A549 (cell line): Measurements from ENCODE around the gene PTPRCAP. TPM values are rescaled to one million over a fixed set of nuclear protein-coding genes. Genes with fewer than 3 reads are reported as not detected.

Experiments
- ATAC-seq, 2 experiments: fragments of 200-7000 bp in 1 of 2; fragments of >200 bp in 1 of 2; cut with Nextera tagmentation in 1 of 2; cut with Tn5 transposase in 1 of 2; 3 replicates each; pipeline versions ENCODE4 v1.8.0 to v1.9.1; 2018 to 2020; ENCODE audit warnings: mild to moderate bottlenecking in 1 of 2, moderate library complexity in 1 of 2
- CTCF ChIA-PET: fragments of 300-600 bp; sonication (Branson Sonifier 250); formaldehyde crosslinking; extraction: SDS; loops from one replicate; lab custom pipeline; 2021; ENCODE audit warnings: antibody characterized with exemption, inconsistent platforms; lab: Yijun Ruan, JAX
- POLR2A ChIA-PET: fragments of 350-600 bp; formaldehyde crosslinking; extraction: SDS; loops from one replicate; lab custom pipeline; 2021; ENCODE audit warnings: antibody characterized with exemption, inconsistent platforms; lab: Yijun Ruan, JAX
- DNase-seq, 2 experiments: peaks; one replicate each; pipeline versions ENCODE4 v3.0.0 to v3.0.0-alpha.2; 2011 to 2016; ENCODE audit warnings: low read depth in 1 of 2, low spot score in 1 of 2
- FAIRE-seq: peaks from 2 replicates; lab custom pipeline; 2011; peaks lifted over from hg19 to GRCh38; lab: Jason Lieb, UNC
- H3K27ac ChIP-seq, 2 experiments: fragments of >200 bp; sonication (Bioruptor Twin); formaldehyde crosslinking; 3 replicates each; pipeline ENCODE4 v1.5.1; 2016 to 2017
- H3K4me1 ChIP-seq: fragments of >200 bp; sonication (Bioruptor Twin); formaldehyde crosslinking; 3 replicates; pipeline ENCODE4 v1.6.1; 2016
- H3K4me2 ChIP-seq: fragments of >200 bp; sonication (Bioruptor Twin); formaldehyde crosslinking; 3 replicates; pipeline ENCODE4 v1.6.1; 2016
- H3K4me3 ChIP-seq: fragments of >200 bp; sonication (Bioruptor Twin); formaldehyde crosslinking; 3 replicates; pipeline ENCODE4 v1.5.1; 2016
- H3K9me3 ChIP-seq: fragments of >200 bp; sonication (Bioruptor Twin); formaldehyde crosslinking; 3 replicates; pipeline ENCODE4 v1.6.1; 2016
- CBX8 ChIP-seq: fragments of 200-600 bp; sonication (generic); IDR thresholded peaks from 2 replicates; pipeline ENCODE4 v1.6.1; 2016
- CHD2 ChIP-seq: fragments of 150-350 bp; IDR thresholded peaks from 2 replicates; pipeline ENCODE4 v1.6.1; 2014; ENCODE audit warnings: low read length; ENCODE audit not compliant: partially characterized antibody
- EHMT2 ChIP-seq: fragments of 200-600 bp; sonication (generic); IDR thresholded peaks from 2 replicates; pipeline ENCODE4 v1.6.1; 2016; ENCODE audit warnings: antibody characterized with exemption, low read depth, mild to moderate bottlenecking, moderate library complexity
- ELK1 ChIP-seq: fragments of 150-350 bp; IDR thresholded peaks from 2 replicates; pipeline ENCODE4 v1.6.1; 2014; ENCODE audit warnings: low read depth, mild to moderate bottlenecking, low read length
- FOSB ChIP-seq: fragments of 250-450 bp; sonication (Bioruptor Pico); IDR thresholded peaks from 2 replicates; pipeline ENCODE4 v1.5.0; 2020; ENCODE audit warnings: mild to moderate bottlenecking, moderate library complexity
- FOXS1 ChIP-seq: fragments of 250-450 bp; sonication (Bioruptor Pico); IDR thresholded peaks from 2 replicates; pipeline ENCODE4 v1.5.0; 2020; ENCODE audit warnings: mild to moderate bottlenecking, moderate library complexity
- GATA3 ChIP-seq: IDR thresholded peaks from 2 replicates; pipeline ENCODE4 v1.6.1; 2012; ENCODE audit warnings: borderline replicate concordance
- HES2 ChIP-seq: fragments of >200 bp; sonication (Bioruptor Twin); formaldehyde crosslinking; IDR thresholded peaks from 2 replicates; pipeline ENCODE4 v1.6.1; 2016
- HEYL ChIP-seq: fragments of 250-450 bp; sonication (Bioruptor Pico); IDR thresholded peaks from 2 replicates; pipeline ENCODE4 v1.8.0; 2021; ENCODE audit warnings: mild to moderate bottlenecking, moderate library complexity
- HMGXB4 ChIP-seq: fragments of 250-450 bp; sonication (Bioruptor Pico); IDR thresholded peaks from 2 replicates; pipeline ENCODE4 v1.5.0; 2021; ENCODE audit warnings: mild to moderate bottlenecking, moderate library complexity, borderline replicate concordance
- HOXA7 ChIP-seq: fragments of 250-450 bp; sonication (Bioruptor Pico); IDR thresholded peaks from 2 replicates; pipeline ENCODE4 v1.5.0; 2020; ENCODE audit warnings: mild to moderate bottlenecking, moderate library complexity
- HOXB13 ChIP-seq: fragments of 250-450 bp; sonication (Bioruptor Pico); IDR thresholded peaks from 2 replicates; pipeline ENCODE4 v1.5.0; 2020; ENCODE audit warnings: low read depth, mild to moderate bottlenecking, moderate library complexity
- JUN ChIP-seq, 2 experiments: fragments of >200 bp; sonication (Bioruptor Twin); formaldehyde crosslinking; IDR thresholded peaks; 2 replicates in 1 of 2; 3 replicates in 1 of 2; pipeline ENCODE4 v1.6.1; 2016 to 2017
- KDM5A ChIP-seq: fragments of 200-600 bp; sonication (generic); IDR thresholded peaks from 2 replicates; pipeline ENCODE4 v1.6.1; 2016; ENCODE audit warnings: antibody characterized with exemption, mild to moderate bottlenecking
- MAFK ChIP-seq: fragments of 450-650 bp; IDR thresholded peaks from 2 replicates; pipeline ENCODE4 v1.6.1; 2014; ENCODE audit not compliant: partially characterized antibody
- MAX ChIP-seq: IDR thresholded peaks from 2 replicates; pipeline ENCODE4 v1.6.1; 2012
- NR3C1 ChIP-seq: fragments of >200 bp; sonication (Bioruptor Twin); formaldehyde crosslinking; IDR thresholded peaks from 3 replicates; pipeline ENCODE4 v1.6.1; 2017
- PBX3 ChIP-seq: IDR thresholded peaks from 2 replicates; pipeline ENCODE4 v1.6.1; 2012
- POLR2AphosphoS2 ChIP-seq: conservative IDR thresholded peaks from 2 replicates; pipeline ENCODE4 v1.6.1; 2012; ENCODE audit warnings: low read length, improper control_type of control experiment, inconsistent platforms
- RFX5 ChIP-seq: fragments of 450-650 bp; IDR thresholded peaks from 2 replicates; pipeline ENCODE4 v1.7.1; 2014; ENCODE audit warnings: antibody characterized with exemption, mild to moderate bottlenecking, moderate library complexity
- TFCP2L1 ChIP-seq: fragments of 250-450 bp; sonication (Bioruptor Pico); IDR thresholded peaks from 2 replicates; pipeline ENCODE4 v1.5.0; 2021; ENCODE audit warnings: mild to moderate bottlenecking
- USF2 ChIP-seq: fragments of 450-650 bp; IDR thresholded peaks from 2 replicates; pipeline ENCODE4 v1.6.1; 2014; ENCODE audit warnings: antibody characterized with exemption
- ZC3H11A ChIP-seq: fragments of 450-650 bp; IDR thresholded peaks from 2 replicates; pipeline ENCODE4 v1.6.1; 2014; ENCODE audit warnings: antibody characterized with exemption, mild to moderate bottlenecking
- ZFP36 ChIP-seq: fragments of 450-650 bp; IDR thresholded peaks from 2 replicates; pipeline ENCODE4 v1.6.1; 2014; ENCODE audit warnings: borderline replicate concordance; ENCODE audit not compliant: partially characterized antibody
- WGBS: methylation state at CpG from one replicate; pipeline ENCODE4 v1.1.6; 2017; ENCODE audit errors: missing lambda C conversion rate; 5-methylcytosine and 5-hydroxymethylcytosine counted together
- polyA plus RNA-seq, 4 experiments: library from polyadenylated mRNA; depleted of rRNA in 3 of 4; stranded (reverse); fragments of >200 nt; fragmentation: RNase III in 1 of 4; extraction: RNeasy Plus Mini Kit Qiagen cat#74134 plus additional on column Dnase treatment in 1 of 4; gene quantifications; 2 replicates in 3 of 4; 3 replicates in 1 of 4; pipeline ENCODE4 v1.2.3, GENCODE V29; 2011 to 2017

Gene PTPRCAP
- polyA plus RNA-seq, 2 of the 4 experiments (the other 2 are of a cell fraction) = 0.34 to 0.56 TPM

- TF ChIP-seq CBX8 (no peak), HOXA7 (CRISPR knock-in tag) (no peak), USF2 (no peak), MAX (no peak)
These were observed 16.6 kb upstream of the PTPRCAP start (continued) for GRCh38 chr11:67453816-67454732.

- Histone ChIP-seq H3K9me3 (no peaks in the 10 kb centered on the region), H3K4me2 (no peak within 1 kb of the TSS), H3K27ac (no peak within 1 kb of the TSS), H3K4me3 (no peak within 1 kb of the TSS), H3K4me1 (no peaks in the 10 kb centered on the region)
- ChIA-PET CTCF (interaction anchor here (0.9 to 2.5 kb wide), 9 partner anchors 8 to 69 kb away, joined by 3 to 12 read pairs (median 4); partner anchors contain the start of genes PPP1CA, PTPRCAP and TMEM134), POLR2A (no interaction called here)
- DNase-seq = no peak
- 91% methylated on average over 20 of the region's 33 CpGs for WGBS
- no peak for ATAC-seq
- FAIRE-seq = no peak
- TF ChIP-seq HEYL (CRISPR knock-in tag) = no peak
- TF ChIP-seq POLR2AphosphoS2 = no peak
- no peak for TF ChIP-seq ZFP36
These were observed 14.9 kb upstream of the PTPRCAP start, which contains the start of gene GPR152 for GRCh38 chr11:67452141-67452952. GPR152 (minus strand) TSS chr11:67452729; CDS start chr11:67452724, 5 bp downstream.

GRCh38 chr11:67451658-67451976 lies 14.1 kb upstream of the PTPRCAP start:
- no peak overlapping the region for H3K4me2 ChIP-seq
- no peaks in the 10 kb centered on the region for H3K9me3 ChIP-seq
- FAIRE-seq = no peak
- POLR2A ChIA-PET = no interaction called here
- no peak for TF ChIP-seq CHD2
- no peak for TF ChIP-seq FOSB (CRISPR knock-in tag)
- TF ChIP-seq EHMT2 = no peak
- TF ChIP-seq JUN (IDR thresholded peaks at IDR 0.05) = no peak
- no peak for TF ChIP-seq KDM5A
- TF ChIP-seq NR3C1 = no peak
- TF ChIP-seq PBX3 = no peak
- no peak for TF ChIP-seq GATA3
- TF ChIP-seq HOXB13 = no peak
- TF ChIP-seq RFX5 = no peak
- no peak for TF ChIP-seq TFCP2L1 (CRISPR knock-in tag)
- no peak for TF ChIP-seq HES2
- TF ChIP-seq MAFK = no peak
- TF ChIP-seq FOXS1 (CRISPR knock-in tag) = no peak
- no peak for TF ChIP-seq ZC3H11A
- TF ChIP-seq ELK1 = no peak
- no peak for TF ChIP-seq HMGXB4
- no peaks in the 10 kb centered on the region for H3K4me1 ChIP-seq
- CTCF ChIA-PET = interaction anchor here (0.6 to 2.5 kb wide), 7 partner anchors 9 to 69 kb away, joined by 3 to 12 read pairs (median 4); no protein-coding TSS in a partner anchor
- H3K27ac ChIP-seq = no peak overlapping the region
- no peak overlapping the region for H3K4me3 ChIP-seq
- no peak for ATAC-seq
- WGBS = 88% methylated on average over 14 of the region's 14 CpGs
- no peak for DNase-seq
